Activated CD4-positive, alpha-beta T cell treated with anti-CD3 and anti-CD28 coated beads for 1 hour (primary cell): Measurements from ENCODE around the gene DTWD1.
"Not testable (repeated sequence)": the region's sequence is repeated elsewhere in the genome, so short reads cannot be mapped to it uniquely, and the experiment has no call there.

Source experiments
- DNase-seq: peaks from one replicate; pipeline ENCODE4 v3.0.0-alpha.2; 2020

DTWD1 gene

GRCh38 chr15:49620658-49621368 is at the start of gene DTWD1, which contains the start of gene FAM227B:
TSS of gene DTWD1 (plus strand) at chr15:49621048. CDS start at chr15:49625168, 4,120 bp downstream.
TSS of gene FAM227B (minus strand) at chr15:49620818. CDS start at chr15:49615171, 5,647 bp downstream.
- DNase-seq: peak; percentile 91

- DNase-seq: no peak
Measured at GRCh38 chr15:49573421-49573820, 47.4 kb upstream of the DTWD1 start.

- no peak for DNase-seq
Measured at GRCh38 chr15:49589030-49589429, 31.8 kb upstream of the DTWD1 start.

GRCh38 chr15:49592829-49593316 is 28.0 kb upstream of the DTWD1 start:
- not testable (repeated sequence) for DNase-seq

GRCh38 chr15:49604625-49605409 is 16.0 kb upstream of the DTWD1 start:
- no peak for DNase-seq

- no peak for DNase-seq
Measured at GRCh38 chr15:49605588-49605987, 15.3 kb upstream of the DTWD1 start.

GRCh38 chr15:49606594-49606993 is 14.3 kb upstream of the DTWD1 start:
- no peak for DNase-seq

GRCh38 chr15:49610157-49610918 is 10.5 kb upstream of the DTWD1 start:
- DNase-seq: no peak

- DNase-seq: not testable (repeated sequence)
Measured at GRCh38 chr15:49612240-49612639, 8.6 kb upstream of the DTWD1 start.

GRCh38 chr15:49619226-49619625 is 1.6 kb upstream of the DTWD1 start:
- no peak for DNase-seq

GRCh38 chr15:49620199-49620598 is 649 bp upstream of the DTWD1 start:
- no peak for DNase-seq

- no peak for DNase-seq
Measured at GRCh38 chr15:49621401-49621811, 558 bp downstream of the DTWD1 start.

GRCh38 chr15:49621887-49622286 is 1.0 kb downstream of the DTWD1 start:
- DNase-seq: no peak

GRCh38 chr15:49622561-49622960 is 1.7 kb downstream of the DTWD1 start:
- DNase-seq: no peak

GRCh38 chr15:49624056-49624455 is 3.2 kb downstream of the DTWD1 start:
- no peak for DNase-seq

- DNase-seq: no peak
Measured at GRCh38 chr15:49625460-49626036, 4.7 kb downstream of the DTWD1 start.

- no peak for DNase-seq
Measured at GRCh38 chr15:49627407-49627877, 6.6 kb downstream of the DTWD1 start.

- no peak for DNase-seq
Measured at GRCh38 chr15:49628379-49628778, 7.5 kb downstream of the DTWD1 start.

GRCh38 chr15:49637857-49638256 is 17.0 kb downstream of the DTWD1 start:
- no peak for DNase-seq

- DNase-seq: no peak
Measured at GRCh38 chr15:49644364-49644794, 23.5 kb downstream of the DTWD1 start.

GRCh38 chr15:49645277-49645676 is 24.4 kb downstream of the DTWD1 start:
- DNase-seq: no peak

GRCh38 chr15:49645941-49646340 is 25.1 kb downstream of the DTWD1 start:
- DNase-seq: no peak

GRCh38 chr15:49646891-49647290 is 26.0 kb downstream of the DTWD1 start:
- no peak for DNase-seq
